GM21737 (cell line): ENCODE data around the gene ZCCHC12.

Experiments
- ATAC-seq: cut with Tn5 transposase; IDR thresholded peaks from one replicate; pipeline ENCODE4 v1.9.1; 2021; ENCODE audit warnings: mild to moderate bottlenecking, moderate library complexity; ENCODE audit not compliant: unreplicated experiment

Gene ZCCHC12

DNA sequence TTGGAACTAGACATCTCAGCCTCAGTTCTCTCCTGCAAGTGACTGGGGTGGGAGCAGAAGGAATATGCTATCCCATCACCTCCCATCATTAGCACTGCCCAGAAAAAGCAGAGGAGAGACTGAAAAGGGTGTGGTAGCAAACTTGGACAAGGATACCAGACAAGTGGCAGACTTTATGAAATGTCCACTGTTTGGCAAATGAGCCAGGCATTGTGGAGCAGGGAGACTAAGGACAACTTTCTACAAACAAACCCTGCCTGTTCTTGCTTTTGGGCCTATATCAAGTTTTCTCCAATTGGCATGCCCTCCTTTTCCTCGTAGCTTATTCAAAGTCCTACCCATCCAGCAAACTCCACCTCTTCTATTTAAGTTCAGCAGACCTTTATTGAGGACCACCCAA, 41.6 kb downstream of the ZCCHC12 start:
- no peak for ATAC-seq

GRCh38 chrX:118867251-118867650, 43.6 kb downstream of the ZCCHC12 start:
- no peak for ATAC-seq

- ATAC-seq = no peak
Measured at GRCh38 chrX:118872102-118872566, 48.5 kb downstream of the ZCCHC12 start.
